GM12873 (cell line): Measurements from ENCODE around the gene ACOX1.

ENCODE experiments used
- TF ChIP-seq, protein P1 (sequence below): IDR thresholded peaks from 2 replicates; pipeline ENCODE4 v1.5.1; 2012; ENCODE audit warnings: low read depth, mild to moderate bottlenecking, moderate library complexity, low read length, control low read depth; ENCODE audit not compliant: insufficient read depth; ENCODE audit errors: missing control alignments

Gene ACOX1

DNA sequence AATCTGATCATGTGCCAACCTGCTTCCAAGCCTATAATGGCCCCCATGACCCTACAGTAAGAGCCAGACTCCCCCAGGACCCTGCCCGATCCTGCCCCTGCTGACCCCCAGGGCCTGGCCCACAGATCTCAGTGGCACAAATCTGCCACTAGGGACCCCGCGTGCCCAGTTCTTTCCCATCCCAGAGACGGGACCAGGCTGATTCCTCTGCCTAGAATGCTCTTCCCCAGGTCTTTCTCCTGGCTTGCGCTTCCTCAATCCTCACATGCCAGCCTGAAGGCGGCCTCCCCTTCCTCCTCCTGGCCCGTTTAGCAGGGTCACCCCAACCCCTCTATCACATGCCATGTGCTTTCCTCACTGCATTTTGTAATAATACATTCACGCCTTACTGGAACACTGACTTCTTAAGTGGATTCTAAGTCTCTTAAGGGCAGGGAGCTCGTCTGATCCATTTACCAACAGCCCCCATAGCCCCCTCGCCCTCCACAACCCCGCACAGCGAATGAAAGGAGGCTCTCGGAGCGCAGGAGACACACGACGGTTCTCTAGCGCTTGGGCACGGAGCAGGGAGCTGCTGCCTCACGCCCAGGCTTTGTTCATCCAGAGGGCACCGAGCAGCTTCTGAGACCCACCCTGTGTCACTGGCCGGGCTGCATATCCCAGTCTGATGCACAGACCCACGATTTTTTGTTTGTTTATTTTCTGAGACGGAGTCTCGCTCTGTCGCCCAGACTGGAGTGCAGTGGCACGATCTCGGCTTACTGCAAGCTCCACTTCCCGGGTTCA, 83.4 kb downstream of the ACOX1 start:
- TF ChIP-seq, protein P1, sequence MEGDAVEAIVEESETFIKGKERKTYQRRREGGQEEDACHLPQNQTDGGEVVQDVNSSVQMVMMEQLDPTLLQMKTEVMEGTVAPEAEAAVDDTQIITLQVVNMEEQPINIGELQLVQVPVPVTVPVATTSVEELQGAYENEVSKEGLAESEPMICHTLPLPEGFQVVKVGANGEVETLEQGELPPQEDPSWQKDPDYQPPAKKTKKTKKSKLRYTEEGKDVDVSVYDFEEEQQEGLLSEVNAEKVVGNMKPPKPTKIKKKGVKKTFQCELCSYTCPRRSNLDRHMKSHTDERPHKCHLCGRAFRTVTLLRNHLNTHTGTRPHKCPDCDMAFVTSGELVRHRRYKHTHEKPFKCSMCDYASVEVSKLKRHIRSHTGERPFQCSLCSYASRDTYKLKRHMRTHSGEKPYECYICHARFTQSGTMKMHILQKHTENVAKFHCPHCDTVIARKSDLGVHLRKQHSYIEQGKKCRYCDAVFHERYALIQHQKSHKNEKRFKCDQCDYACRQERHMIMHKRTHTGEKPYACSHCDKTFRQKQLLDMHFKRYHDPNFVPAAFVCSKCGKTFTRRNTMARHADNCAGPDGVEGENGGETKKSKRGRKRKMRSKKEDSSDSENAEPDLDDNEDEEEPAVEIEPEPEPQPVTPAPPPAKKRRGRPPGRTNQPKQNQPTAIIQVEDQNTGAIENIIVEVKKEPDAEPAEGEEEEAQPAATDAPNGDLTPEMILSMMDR: peak; percentile 56

DNA sequence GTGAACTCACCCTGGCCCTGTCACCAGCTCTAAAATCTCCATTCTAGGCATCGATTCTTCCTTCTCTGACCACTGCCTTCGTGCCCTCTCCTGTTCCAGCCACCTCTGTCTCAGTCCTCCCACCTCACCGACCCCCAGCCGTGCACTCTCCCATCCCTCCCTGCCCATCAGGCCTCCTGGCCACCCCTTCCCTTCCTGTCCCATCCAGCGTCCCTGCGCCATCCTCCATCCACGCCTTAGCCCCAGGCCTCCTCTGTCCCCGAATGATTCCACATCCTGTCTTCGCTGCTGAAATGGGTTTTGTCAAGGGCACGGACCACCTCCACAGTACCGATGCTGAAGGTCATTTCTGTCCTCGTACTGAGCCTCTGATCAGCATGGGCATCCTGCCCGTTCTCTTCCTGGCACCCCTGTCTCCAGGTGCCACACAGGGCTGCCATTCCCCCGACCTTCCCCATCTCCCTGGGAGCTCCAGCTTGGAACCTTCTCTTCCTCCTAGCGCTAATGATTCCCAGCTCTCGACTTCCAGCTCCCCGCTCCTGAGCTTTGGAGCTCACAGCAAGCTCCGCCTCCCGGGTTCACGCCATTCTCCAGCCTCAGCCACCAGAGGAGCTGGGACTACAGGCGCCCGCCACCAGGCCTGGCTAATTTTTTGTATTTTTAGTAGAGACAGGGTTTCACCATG, 84.8 kb downstream of the ACOX1 start:
- TF ChIP-seq, protein P1: no peak

DNA sequence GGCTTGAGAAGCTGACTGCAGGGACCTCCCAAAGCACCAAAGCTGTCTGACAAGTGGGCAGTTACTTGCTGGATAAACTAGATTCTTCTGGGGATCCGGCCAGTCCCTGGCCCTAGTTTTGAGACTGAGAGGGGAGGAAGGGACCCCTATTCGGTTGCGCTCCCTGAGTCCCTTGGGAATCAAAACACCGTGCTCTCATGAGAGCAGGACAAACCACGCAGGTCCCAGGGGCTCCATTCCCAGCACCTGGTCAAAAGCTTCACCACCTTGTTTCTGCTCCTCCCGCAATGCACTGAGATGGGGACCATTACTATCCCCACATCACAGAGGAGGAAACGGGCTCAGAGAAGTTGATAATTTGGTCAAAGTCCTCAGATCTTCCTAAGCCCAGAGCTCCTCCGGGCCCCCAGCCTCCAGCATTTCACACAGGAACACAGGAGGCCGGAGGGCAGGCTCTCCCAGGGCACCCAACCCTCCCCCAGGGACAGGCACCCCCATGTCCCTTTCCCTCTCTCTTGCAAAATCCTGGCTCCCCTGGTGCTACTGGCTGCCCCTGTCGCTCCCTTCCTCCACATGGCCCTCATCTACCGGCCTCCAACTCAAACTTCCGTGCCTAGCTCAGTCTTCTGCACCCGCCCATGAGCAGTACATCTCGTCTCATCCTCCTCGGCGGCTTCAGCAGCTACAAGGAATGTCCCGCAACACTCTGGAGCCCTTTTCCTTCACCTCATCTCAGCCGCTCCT, 85.5 kb downstream of the ACOX1 start:
- TF ChIP-seq, protein P1: no peak

DNA sequence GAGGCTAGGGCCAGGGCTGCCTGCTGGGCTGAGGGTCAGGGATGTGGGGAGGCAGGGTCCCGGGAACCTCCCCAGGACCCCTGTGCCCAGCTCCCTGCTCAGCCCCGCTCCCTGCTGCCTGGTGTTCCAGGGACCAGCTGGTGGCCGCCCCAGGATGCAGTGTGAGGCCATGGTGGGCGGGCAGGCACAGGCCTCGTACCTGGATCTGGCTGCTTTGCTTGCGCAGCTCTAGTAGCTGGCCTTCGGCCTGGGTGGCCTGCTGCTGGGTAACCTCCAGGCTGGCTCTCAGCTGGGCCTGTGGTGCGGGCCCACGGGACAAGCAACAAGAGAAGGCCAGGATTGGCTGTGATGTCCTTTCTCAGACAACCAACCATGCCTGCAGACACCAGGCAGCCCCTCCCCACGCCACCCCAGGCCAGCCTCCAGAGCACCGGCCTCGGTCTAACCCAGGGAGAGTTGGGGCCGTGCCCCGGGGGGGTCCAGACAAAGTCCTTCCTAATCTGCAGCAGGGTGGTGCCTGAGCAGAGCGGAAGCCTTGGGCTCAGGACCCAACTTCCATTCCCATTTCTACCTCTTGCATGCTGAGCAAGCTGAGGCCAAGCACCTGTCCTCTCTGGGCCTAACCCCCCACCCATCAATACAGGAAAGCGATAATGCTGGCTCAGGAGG, 86.3 kb downstream of the ACOX1 start:
- TF ChIP-seq, protein P1: no peak

DNA sequence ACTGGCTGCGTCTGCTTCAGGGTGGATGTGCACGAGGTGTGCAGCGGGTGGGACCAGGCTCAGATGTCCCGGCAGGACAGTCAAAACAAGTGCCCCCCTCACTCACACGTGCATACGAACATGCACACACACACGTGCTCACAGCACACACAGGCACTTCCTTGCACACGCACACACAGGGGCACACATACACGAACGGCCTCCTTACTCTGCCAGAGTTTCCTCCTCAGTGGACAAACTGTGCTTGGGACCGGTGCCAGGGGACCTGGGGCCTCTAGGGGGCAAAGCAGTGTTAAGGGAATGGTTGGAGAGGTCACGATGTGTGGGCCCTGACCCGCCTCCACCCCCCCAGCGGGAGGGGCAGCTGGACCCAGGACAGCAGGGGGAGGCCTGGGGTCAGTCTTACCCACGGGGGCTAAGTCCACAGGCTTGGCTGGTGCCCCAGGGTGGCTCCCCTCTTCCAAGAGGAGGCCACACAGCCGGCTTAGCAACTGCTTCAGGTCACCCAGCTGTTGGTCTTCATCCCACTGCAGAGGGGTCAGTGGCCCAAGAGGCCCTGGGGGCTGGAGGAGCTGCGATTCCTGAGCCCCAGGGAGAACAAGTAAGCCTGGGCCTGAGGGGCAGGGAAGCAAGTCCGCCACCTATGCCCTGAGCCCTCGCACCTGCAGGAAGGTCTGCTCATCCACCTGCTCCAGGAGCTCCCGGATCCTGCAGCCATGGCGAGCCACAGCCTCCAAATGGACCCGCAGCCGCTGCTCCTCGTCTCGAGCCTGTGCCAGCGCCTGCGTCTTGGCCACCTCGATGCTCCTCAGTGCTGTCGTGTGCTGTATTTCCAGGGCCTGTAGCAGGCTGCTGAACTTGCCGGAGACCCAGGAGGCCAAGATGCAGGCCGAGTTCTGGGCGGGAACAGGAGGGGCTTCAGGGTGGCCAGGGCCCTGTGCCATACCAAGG, 87.1 kb downstream of the ACOX1 start:
- TF ChIP-seq, protein P1: no peak
